H9 (cell line): ENCODE results near the gene KCNJ12. TPM values are rescaled to one million over a fixed set of nuclear protein-coding genes. Genes with fewer than 3 reads are reported as not detected.
"Not testable (repeated sequence)": the region's sequence is repeated elsewhere in the genome, so short reads cannot be mapped to it uniquely, and the experiment has no call there.

Source experiments
- DNase-seq: peaks from one replicate; pipeline ENCODE4 v3.0.0-alpha.2; 2017
- H2AFZ ChIP-seq: one replicate; pipeline ENCODE4 v1.6.1; 2013; ENCODE audit warnings: mild to moderate bottlenecking, low read length, control low read depth, moderate library complexity
- H2AK5ac ChIP-seq: 2 replicates; pipeline ENCODE4 v1.6.1; 2013; ENCODE audit warnings: low read length, control low read depth, mixed read lengths; ENCODE audit not compliant: insufficient read length
- H2BK120ac ChIP-seq: one replicate; pipeline ENCODE4 v1.6.1; 2013; ENCODE audit warnings: low read depth, mild to moderate bottlenecking, low read length, control low read depth, inconsistent platforms; ENCODE audit not compliant: poor library complexity, severe bottlenecking
- H2BK12ac ChIP-seq: 2 replicates; pipeline ENCODE4 v1.6.1; 2013; ENCODE audit warnings: low read length, control low read depth, mixed read lengths, low read depth; ENCODE audit not compliant: insufficient read length
- H2BK15ac ChIP-seq: 2 replicates; pipeline ENCODE4 v1.6.1; 2013; ENCODE audit warnings: low read depth, low read length, control low read depth
- H2BK20ac ChIP-seq: one replicate; pipeline ENCODE4 v1.6.1; 2013; ENCODE audit warnings: low read depth, mild to moderate bottlenecking, low read length, control low read depth, inconsistent platforms; ENCODE audit not compliant: poor library complexity, severe bottlenecking
- H2BK5ac ChIP-seq: 2 replicates; pipeline ENCODE4 v1.6.1; 2013; ENCODE audit warnings: low read length, control low read depth, mixed read lengths; ENCODE audit not compliant: insufficient read length
- H3K14ac ChIP-seq: 2 replicates; pipeline ENCODE4 v1.6.1; 2013; ENCODE audit warnings: low read length, control low read depth; ENCODE audit not compliant: insufficient read depth
- H3K18ac ChIP-seq: 2 replicates; pipeline ENCODE4 v1.6.1; 2013; ENCODE audit warnings: low read depth, mild to moderate bottlenecking, mixed read lengths, low read length, control low read depth; ENCODE audit not compliant: insufficient read length
- H3K23ac ChIP-seq: 2 replicates; pipeline ENCODE4 v1.6.1; 2013; ENCODE audit warnings: low read length, control low read depth, mixed read lengths, low read depth; ENCODE audit not compliant: insufficient read length
- H3K23me2 ChIP-seq: 2 replicates; pipeline ENCODE4 v1.6.1; 2013; ENCODE audit warnings: low read depth, mild to moderate bottlenecking, mixed read lengths, low read length, control low read depth; ENCODE audit not compliant: insufficient read length, poor library complexity, severe bottlenecking
- H3K27ac ChIP-seq: 2 replicates; pipeline ENCODE4 v1.5.1; 2013; ENCODE audit warnings: low read length, control low read depth, mixed read lengths, low read depth; ENCODE audit not compliant: insufficient read length
- H3K27me3 ChIP-seq: 2 replicates; pipeline ENCODE4 v1.6.1; 2013; ENCODE audit warnings: low read length, control low read depth, inconsistent platforms; ENCODE audit not compliant: insufficient read depth
- H3K4ac ChIP-seq: 2 replicates; pipeline ENCODE4 v1.6.1; 2013; ENCODE audit warnings: low read depth, mild to moderate bottlenecking, control low read depth, inconsistent platforms, low read length, moderate library complexity
- H3K4me1 ChIP-seq: 2 replicates; pipeline ENCODE4 v1.6.1; 2013; ENCODE audit warnings: low read length, control low read depth, inconsistent platforms; ENCODE audit not compliant: insufficient read depth
- H3K4me2 ChIP-seq: 2 replicates; pipeline ENCODE4 v1.6.1; 2013; ENCODE audit warnings: low read length, control low read depth, mixed read lengths; ENCODE audit not compliant: insufficient read length, insufficient read depth
- H3K56ac ChIP-seq: 2 replicates; pipeline ENCODE4 v1.6.1; 2013; ENCODE audit warnings: low read depth, mild to moderate bottlenecking, mixed read lengths, low read length, control low read depth; ENCODE audit not compliant: insufficient read length
- H3K79me1 ChIP-seq: 2 replicates; pipeline ENCODE4 v1.6.1; 2013; ENCODE audit warnings: low read depth, mild to moderate bottlenecking, moderate library complexity, low read length, control low read depth, inconsistent platforms; ENCODE audit not compliant: insufficient read depth, poor library complexity, severe bottlenecking
- H3K79me2 ChIP-seq: 2 replicates; pipeline ENCODE4 v1.6.1; 2013; ENCODE audit warnings: low read length, control low read depth, inconsistent platforms; ENCODE audit not compliant: insufficient read depth
- H3K9ac ChIP-seq: 2 replicates; pipeline ENCODE4 v1.6.1; 2013; ENCODE audit warnings: low read length, control low read depth, mixed read lengths; ENCODE audit not compliant: insufficient read length; ENCODE audit errors: extremely low read depth
- H3K9me3 ChIP-seq: one replicate; pipeline ENCODE4 v1.6.1; 2013; ENCODE audit warnings: low read depth, low read length, inconsistent platforms; ENCODE audit not compliant: control insufficient read depth
- H3T11ph ChIP-seq: one replicate; pipeline ENCODE4 v1.6.1; 2013; ENCODE audit warnings: mild to moderate bottlenecking, low read length, control low read depth, inconsistent platforms
- H4K20me1 ChIP-seq: one replicate; pipeline ENCODE4 v1.6.1; 2013; ENCODE audit not compliant: control insufficient read depth, insufficient read length, insufficient read depth
- H4K5ac ChIP-seq: 2 replicates; pipeline ENCODE4 v1.6.1; 2013; ENCODE audit warnings: low read depth, mild to moderate bottlenecking, mixed read lengths, low read length, control low read depth; ENCODE audit not compliant: insufficient read length
- H4K8ac ChIP-seq: replicated peaks from 2 replicates; pipeline ENCODE4 v1.6.1; 2013; ENCODE audit warnings: low read length, control low read depth, mixed read lengths, low read depth; ENCODE audit not compliant: insufficient read length
- H4K91ac ChIP-seq: 2 replicates; pipeline ENCODE4 v1.6.1; 2013; ENCODE audit warnings: low read depth, mild to moderate bottlenecking, moderate library complexity, mixed read lengths, low read length, control low read depth; ENCODE audit not compliant: insufficient read length
- H3K27ac Mint-ChIP-seq, 3 experiments: 2 replicates in 2 of 3; 3 replicates in 1 of 3; pipeline ENCODE4 v1.8.0; 2020 to 2021; ENCODE audit warnings: mixed read lengths in 3 of 3, mild to moderate bottlenecking in 1 of 3, moderate library complexity in 1 of 3
- H3K27me3 Mint-ChIP-seq: 2 replicates; pipeline ENCODE4 v1.8.0; 2021; ENCODE audit warnings: low read depth, mild to moderate bottlenecking, moderate library complexity, mixed read lengths
- H3K36me3 Mint-ChIP-seq, 3 experiments: 2 replicates in 2 of 3; 3 replicates in 1 of 3; pipeline ENCODE4 v1.8.0; 2020 to 2021; ENCODE audit warnings: low read depth in 3 of 3, mixed read lengths in 3 of 3; ENCODE audit not compliant: insufficient read depth in 1 of 3
- H3K4me1 Mint-ChIP-seq, 2 experiments: 2 replicates each; pipeline ENCODE4 v1.8.0; 2020; ENCODE audit warnings: mixed read lengths in 2 of 2
- H3K4me3 Mint-ChIP-seq, 2 experiments: 2 replicates in 1 of 2; 3 replicates in 1 of 2; pipeline ENCODE4 v1.8.0; 2020 to 2021; ENCODE audit warnings: mild to moderate bottlenecking in 2 of 2, mixed read lengths in 2 of 2, moderate library complexity in 1 of 2
- H3K9me3 Mint-ChIP-seq, 2 experiments: 2 replicates in 1 of 2; 3 replicates in 1 of 2; pipeline ENCODE4 v1.8.0; 2020; ENCODE audit warnings: mild to moderate bottlenecking in 2 of 2, mixed read lengths in 2 of 2, moderate library complexity in 1 of 2
- WGBS: extraction: QIAGEN DNeasy Blood & Tissue Kit; methylation state at CpG from one replicate; pipeline ENCODE4 v1.1.7; 2013; ENCODE audit warnings: missing lambda C conversion rate, low lambda C conversion rate, mixed read lengths; ENCODE audit not compliant: insufficient read length; ENCODE audit errors: extremely low coverage; 5-methylcytosine and 5-hydroxymethylcytosine counted together
- total RNA-seq: library from RNA; stranded (reverse); gene quantifications from 2 replicates; pipeline ENCODE4 v1.2.1, GENCODE V29; 2021

The KCNJ12 gene
- total RNA-seq, 1 experiment from 2014 or later: 0.39 TPM

GRCh38 chr17:21328778-21329177, 47.4 kb upstream of the KCNJ12 start:
- not testable (repeated sequence) for H3K79me1 ChIP-seq, H4K20me1 ChIP-seq, H3K27ac Mint-ChIP-seq, H2AK5ac ChIP-seq, H2BK120ac ChIP-seq, H3K9ac ChIP-seq, H2AFZ ChIP-seq, H3K4me3 Mint-ChIP-seq, H3T11ph ChIP-seq, H2BK15ac ChIP-seq, H2BK20ac ChIP-seq, H3K23ac ChIP-seq, H3K14ac ChIP-seq, H4K91ac ChIP-seq, H3K18ac ChIP-seq, H3K27ac ChIP-seq, H2BK12ac ChIP-seq, H3K4me1 ChIP-seq, H3K4me2 ChIP-seq, H3K4me1 Mint-ChIP-seq, H3K23me2 ChIP-seq, H3K79me2 ChIP-seq, H3K4ac ChIP-seq, H3K9me3 ChIP-seq, H4K5ac ChIP-seq, H4K8ac ChIP-seq, H3K36me3 Mint-ChIP-seq, H2BK5ac ChIP-seq, DNase-seq, H3K27me3 ChIP-seq, H3K56ac ChIP-seq
- Mint-ChIP-seq H3K27me3 (peaks cover 25% of the 10 kb centered on the region), H3K9me3 (peaks cover 23% of the 10 kb centered on the region in 2 experiments)
- WGBS: no CpG with 5 or more reads among the region's 2 CpGs
